HG03025 (cell line): ENCODE measurements around the gene PDE11A.
"Not testable (repeated sequence)": the region's sequence is repeated elsewhere in the genome, so short reads cannot be mapped to it uniquely, and the experiment has no call there.

ENCODE experiments used
- ATAC-seq: cut with Tn5 transposase; IDR thresholded peaks from one replicate; pipeline ENCODE4 v1.9.1; 2021; ENCODE audit warnings: mild to moderate bottlenecking, moderate library complexity; ENCODE audit not compliant: unreplicated experiment, low FRiP score

PDE11A gene

GRCh38 chr2:178012639-178013038 is 59.9 kb downstream of the PDE11A start:
- ATAC-seq, result no peak

DNA sequence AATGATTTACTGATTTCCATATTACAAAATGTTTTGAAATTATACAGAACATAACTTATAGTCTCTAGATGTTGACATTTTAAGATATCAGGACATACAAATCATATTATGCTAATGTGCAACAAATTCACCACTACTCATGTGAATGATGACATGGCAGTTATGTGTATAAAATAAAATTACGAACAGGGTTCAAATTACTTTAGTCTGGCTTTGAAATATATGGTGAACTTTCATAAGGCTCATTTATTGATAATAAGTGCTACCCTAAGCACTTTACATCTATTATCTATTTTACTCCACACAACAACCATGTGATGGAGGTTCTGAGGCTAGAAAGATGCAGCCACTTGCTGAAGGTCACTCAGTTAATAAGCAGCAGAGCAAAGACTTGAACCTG is 62.8 kb downstream of the PDE11A start:
- ATAC-seq, result no peak

GRCh38 chr2:178008636-178009289 is 63.8 kb downstream of the PDE11A start:
- no peak for ATAC-seq

DNA sequence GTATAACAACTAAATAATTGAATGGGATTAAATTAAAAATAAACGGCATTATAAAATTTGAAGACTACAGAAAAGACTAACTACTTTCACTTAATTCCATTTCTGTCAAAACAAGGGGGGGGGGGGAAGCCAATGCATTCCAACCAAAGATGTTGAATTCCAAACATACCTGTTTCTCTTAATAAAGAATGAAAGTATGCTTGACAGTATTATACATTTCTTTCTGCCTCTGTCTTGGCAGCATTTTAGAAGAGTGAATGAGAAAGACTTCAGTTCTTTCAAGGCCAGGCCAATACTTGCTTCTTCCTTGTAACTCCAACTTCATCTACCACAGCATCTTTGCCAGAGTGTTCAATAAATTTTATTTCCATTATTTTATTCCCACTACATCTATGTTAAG is 65.9 kb downstream of the PDE11A start:
- no peak for ATAC-seq

DNA sequence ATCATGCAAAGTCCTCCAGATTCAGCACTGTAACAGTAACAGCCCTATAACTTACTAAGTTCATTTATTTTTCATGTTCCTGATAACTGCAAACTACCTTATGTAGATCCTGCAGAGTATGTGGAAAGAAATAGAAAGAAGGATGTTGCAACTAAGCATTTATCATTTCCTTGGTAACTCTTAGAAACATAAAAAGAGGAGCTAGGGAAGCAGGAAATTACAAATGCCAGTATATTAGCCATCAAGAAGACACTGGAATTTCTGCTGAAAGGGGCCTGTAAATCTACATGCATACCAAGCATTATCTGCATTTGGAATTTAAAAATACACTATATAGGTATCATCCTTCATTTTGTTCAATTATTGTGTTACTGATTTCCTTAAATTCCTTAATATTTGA is 66.8 kb downstream of the PDE11A start:
- ATAC-seq, result no peak

GRCh38 chr2:178002038-178002437 is 70.5 kb downstream of the PDE11A start:
- no peak for ATAC-seq

DNA sequence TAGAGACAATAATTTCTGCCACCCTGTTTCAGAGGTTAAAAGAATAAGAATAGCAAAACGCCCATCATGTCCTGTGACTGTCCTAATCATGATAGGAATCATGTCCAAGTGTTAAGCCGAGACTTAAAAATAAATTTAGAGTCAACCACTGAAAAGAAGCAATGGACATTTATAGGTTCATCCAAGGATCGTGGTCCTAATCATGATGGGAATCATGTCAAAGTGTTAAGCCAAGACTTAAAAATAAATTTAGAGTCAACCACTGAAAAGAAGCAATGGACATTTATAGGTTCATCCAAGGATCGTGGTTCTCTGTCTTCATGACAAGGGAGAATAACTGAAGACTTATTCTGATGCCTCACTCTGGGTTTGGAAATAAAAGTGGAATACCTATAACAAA is 73.6 kb downstream of the PDE11A start:
- no peak for ATAC-seq

- ATAC-seq, result no peak
Measured at GRCh38 chr2:177998006-177998405, 74.6 kb downstream of the PDE11A start.

- ATAC-seq, result no peak
Measured at GRCh38 chr2:177992992-177993391, 79.6 kb downstream of the PDE11A start.

DNA sequence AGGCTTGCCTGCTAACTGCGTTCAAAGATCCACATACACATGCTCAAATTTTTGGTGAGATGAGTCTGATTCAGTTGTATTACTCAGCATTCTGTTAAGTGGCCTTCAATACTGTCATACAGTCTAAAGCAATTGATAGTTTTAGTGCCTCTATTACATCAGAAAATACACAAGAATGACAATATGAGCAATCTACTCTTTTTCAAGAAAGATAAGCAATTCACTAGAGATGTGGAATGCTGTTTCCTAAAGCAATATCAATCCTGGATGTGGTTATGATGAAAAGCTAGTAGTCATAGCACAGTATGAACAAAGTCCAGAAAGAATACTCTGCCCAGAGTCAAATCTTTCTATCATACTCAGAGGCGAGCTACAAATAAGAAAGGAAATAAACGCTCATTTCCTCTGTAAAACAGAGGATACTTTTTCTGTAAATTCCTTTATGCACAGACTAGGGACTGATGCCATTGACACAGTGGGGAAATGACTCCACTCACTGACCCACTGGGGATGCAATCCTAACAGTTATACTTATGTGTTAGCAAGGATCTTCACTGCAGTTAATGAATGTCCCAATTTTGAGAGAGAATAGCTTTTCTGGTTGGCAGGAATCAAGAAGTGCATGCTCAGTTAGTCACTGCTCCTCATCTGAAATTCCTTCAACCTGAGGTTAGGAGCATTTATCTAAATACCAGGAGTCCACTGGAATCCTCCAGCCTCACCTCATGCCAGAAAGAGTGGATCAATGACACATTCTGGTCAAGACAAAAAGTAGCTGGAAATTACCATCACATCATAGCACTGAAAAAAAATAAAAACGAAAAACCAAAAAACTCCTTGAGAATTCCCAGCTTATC is 83.3 kb downstream of the PDE11A start:
- no peak for ATAC-seq

DNA sequence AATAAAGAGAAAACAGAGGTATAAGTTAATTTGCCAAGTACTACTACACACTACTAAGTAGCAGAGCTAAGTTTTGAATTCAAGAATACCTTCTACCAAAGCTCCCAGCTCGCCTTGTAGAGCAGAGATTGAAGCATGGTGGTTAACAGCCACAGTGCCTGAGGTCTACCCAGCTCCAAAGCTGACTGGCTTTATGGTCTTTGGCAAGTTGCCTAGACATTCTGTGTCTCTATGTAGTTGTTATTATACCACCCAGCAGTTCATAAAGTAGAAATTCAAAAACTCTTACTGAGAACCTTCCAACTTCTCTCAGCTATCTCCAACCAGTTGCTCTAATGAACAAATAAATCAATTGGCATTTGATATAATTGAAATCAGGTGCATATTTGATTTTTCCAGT is 87.8 kb downstream of the PDE11A start:
- no peak for ATAC-seq

DNA sequence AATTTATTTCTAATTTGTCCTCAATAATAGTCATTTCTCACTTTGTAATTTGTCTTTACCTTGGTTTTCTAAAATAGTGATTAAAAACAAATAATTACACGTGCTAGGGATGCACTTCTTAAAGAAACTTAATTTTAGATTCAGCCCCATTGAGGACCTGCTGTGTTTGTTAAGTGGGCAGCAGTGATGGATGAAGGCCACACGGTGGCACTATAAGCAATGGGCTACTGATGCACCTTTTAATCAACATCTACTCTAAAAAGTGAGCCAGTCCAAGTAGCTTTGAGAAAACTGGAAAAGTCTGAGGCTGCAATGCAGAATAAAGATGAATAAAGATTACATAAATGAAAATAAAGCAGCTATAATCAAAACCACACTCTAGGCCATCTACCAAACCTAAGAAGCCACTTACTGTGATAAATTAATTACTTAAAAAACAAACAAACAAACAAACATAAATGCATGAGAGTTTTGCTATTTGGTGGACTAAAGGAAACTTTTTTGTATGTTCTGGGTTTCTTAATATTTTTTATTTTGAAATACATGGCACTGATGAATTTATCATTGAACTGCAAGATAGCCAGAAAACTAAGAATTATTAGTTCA is 89.3 kb downstream of the PDE11A start:
- peak; percentile 64 for ATAC-seq

DNA sequence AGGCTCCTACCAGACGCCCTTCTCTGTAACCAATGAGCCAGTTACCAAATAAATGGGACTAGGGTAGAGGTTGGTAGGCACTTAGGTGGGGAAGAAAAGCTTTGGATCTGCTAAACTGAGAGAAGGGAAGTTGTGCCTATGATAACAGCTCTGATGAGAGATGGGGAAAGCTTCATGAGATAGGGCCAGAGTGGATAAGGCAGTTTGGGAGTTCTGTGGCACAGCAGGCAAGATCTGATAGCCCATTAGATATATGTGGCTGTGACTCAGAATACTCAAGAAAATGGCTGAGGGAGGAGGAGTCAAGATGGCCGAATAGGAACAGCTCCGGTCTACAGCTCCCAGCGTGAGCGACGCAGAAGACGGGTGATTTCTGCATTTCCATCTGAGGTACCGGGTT is 99.8 kb downstream of the PDE11A start:
- no peak for ATAC-seq

DNA sequence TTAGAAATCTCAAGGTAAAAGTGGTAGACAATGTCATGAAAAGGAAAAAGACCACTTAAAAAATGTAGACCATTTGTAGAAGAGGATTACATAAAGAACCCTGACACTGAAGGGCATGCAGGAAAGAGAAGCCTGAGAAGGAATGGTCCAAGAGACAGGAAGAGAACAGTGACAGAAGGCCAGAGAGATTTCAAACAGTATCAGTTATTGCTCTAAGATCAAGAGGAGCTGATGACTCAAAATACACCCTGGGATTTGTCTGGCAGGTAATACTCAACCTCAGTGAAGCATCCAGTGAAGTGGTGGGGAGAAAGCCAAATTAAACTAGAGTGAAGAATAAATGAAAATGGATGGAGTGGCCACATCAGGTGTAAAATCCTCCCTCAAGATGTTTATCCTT is 100.5 kb downstream of the PDE11A start:
- no peak for ATAC-seq

- ATAC-seq, result no peak
Measured at GRCh38 chr2:177970670-177971454, 101.7 kb downstream of the PDE11A start.

DNA sequence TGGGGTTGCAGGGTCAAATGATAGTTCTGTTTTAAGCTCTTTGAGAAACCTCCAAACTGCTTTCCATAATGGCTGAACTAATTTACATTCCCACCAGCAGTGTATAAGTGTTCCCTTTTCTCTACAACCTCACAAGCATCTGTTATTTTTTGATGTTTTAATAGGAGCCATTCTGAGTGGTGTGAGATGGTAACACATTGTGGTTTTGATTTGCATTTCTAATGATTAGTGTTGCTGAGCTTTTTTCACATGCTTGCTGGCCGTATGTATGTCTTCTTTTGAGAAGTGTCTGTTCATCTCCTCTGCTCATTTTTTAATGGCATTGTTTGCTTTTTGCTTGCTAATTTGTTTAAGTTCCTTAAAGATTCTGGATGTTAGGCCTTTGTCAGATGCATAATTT is 107.7 kb downstream of the PDE11A start:
- ATAC-seq, result no peak

DNA sequence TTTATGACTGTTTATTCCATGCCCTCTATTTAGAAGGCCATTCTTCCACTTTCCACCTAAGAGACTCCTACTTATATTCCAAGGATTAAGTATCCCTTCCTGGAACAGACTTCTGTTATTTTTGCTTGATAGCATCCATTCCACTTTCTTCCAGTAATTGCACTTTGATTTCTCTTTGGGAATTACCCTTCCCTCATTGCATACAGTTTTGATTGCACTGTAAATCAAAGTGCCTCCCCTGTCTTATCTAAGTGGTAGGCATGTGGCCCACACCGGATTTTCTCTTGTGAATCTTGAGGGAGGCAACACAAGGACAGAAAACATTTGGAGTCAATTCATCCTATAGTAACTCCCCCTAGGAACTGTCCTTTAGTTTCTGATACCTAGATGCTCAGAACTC is 120.4 kb downstream of the PDE11A start:
- ATAC-seq, result no peak

DNA sequence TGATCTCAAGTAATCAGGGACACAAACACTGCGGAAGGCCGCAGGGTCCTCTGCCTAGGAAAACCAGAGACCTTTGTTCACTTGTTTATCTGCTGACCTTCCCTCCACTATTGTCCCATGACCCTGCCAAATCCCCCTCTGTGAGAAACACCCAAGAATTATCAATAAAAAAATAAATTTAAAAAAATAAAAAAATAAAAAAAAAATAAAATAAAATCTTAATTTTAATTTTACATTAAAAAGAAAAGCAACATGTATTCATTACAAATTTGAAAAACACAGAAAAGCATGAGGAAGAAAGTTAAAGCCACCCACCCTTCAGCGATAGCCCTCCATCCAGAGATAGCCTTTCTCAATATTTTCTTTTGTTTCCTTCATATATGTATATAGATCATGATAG is 125.0 kb downstream of the PDE11A start:
- not testable (repeated sequence) for ATAC-seq

DNA sequence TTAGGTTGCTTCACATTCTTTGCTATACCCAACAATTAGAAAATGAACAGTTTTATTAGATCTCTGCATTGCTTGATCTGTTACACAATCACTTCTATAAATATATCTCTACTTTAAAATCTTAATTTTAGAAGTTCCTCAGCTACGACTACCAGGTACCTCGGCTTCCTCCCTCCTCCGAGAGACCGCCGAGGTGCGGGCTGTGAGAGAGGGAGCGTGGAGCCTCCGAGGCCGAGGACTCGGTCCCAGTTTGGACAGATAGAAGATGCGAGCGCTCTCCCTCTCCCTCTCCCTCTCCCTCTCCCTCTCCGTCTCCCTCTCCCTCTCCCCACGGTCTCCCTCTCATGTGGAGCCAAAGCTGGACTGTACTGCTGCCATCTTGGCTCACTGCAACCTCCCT is 128.0 kb downstream of the PDE11A start:
- not testable (repeated sequence) for ATAC-seq

DNA sequence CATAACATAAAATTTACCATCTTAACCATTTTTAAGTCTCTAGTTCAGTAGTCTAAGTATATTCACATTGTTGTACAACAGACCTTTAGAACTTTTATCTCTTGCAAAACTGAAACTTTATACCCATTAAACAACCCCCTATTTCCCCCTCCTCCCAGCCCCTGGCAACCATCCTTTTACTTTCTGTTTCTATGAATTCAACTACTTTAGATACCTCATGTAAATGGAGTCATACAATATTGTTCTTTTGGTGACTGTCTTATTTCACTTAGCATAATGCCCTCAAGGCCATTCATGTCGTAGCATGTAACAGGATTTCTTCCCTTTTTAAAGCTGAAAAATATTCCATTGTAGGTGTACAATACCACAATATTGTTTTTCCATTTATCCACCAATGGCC is 129.8 kb downstream of the PDE11A start:
- ATAC-seq, result no peak

DNA sequence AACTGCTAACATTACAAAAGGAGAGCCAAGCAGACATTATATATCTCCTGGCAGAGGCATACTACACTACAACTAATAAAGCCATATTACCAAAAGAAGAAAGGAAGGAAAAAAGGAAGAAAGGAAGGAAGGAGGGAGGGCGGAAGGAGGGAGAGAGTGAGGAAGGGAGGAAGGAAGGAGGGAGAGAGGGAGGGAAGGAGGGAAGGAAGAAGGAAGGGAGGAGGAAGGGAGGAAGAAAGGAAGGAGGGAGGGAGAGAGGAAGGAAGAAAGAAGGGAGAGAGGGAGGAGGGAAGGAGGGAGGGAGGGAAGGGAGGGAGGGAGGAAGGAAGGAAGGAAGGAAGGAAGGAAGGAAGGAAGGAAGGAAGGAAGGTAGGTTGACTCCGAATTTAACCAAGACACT is 133.4 kb downstream of the PDE11A start:
- ATAC-seq, result no peak
